GM12865 (cell line): ENCODE measurements around the gene NDST4.

Source experiments
- DNase-seq: peaks from one replicate; pipeline ENCODE4 v3.0.0; 2010; ENCODE audit warnings: low read depth
- H3K4me3 ChIP-seq: 2 replicates; pipeline ENCODE4 v1.5.1; 2011; ENCODE audit warnings: mild to moderate bottlenecking, low read depth, low read length, control low read depth
- CTCF ChIP-seq: IDR thresholded peaks from 2 replicates; pipeline ENCODE4 v1.5.1; 2011; ENCODE audit warnings: low read length, control low read depth, low read depth, inconsistent platforms; ENCODE audit not compliant: insufficient read depth; ENCODE audit errors: missing control alignments

The NDST4 gene

GRCh38 chr4:114866901-114867670 lies 246.3 kb downstream of the NDST4 start:
- peak; percentile 5 for DNase-seq
- H3K4me3 ChIP-seq = no peak overlapping the region
- no peak for TF ChIP-seq CTCF

GRCh38 chr4:114864060-114864459 lies 249.4 kb downstream of the NDST4 start:
- DNase-seq = no peak
- H3K4me3 ChIP-seq = no peak overlapping the region
- no peak for TF ChIP-seq CTCF

- DNase-seq = no peak
- TF ChIP-seq CTCF = no peak
- no peak overlapping the region for H3K4me3 ChIP-seq
These were observed 252.6 kb downstream of the NDST4 start for GRCh38 chr4:114860786-114861185.

GRCh38 chr4:114857831-114858230 lies 255.6 kb downstream of the NDST4 start:
- H3K4me3 ChIP-seq = no peak overlapping the region
- TF ChIP-seq CTCF = no peak
- DNase-seq = no peak

GRCh38 chr4:114839986-114840385 lies 273.4 kb downstream of the NDST4 start:
- TF ChIP-seq CTCF = no peak
- DNase-seq = no peak
- no peak overlapping the region for H3K4me3 ChIP-seq

GRCh38 chr4:114830628-114831027 lies 282.8 kb downstream of the NDST4 start:
- no peak overlapping the region for H3K4me3 ChIP-seq
- no peak for TF ChIP-seq CTCF
- DNase-seq = no peak

GRCh38 chr4:114827651-114828050 lies 285.8 kb downstream of the NDST4 start:
- no peak overlapping the region for H3K4me3 ChIP-seq
- no peak for DNase-seq
- TF ChIP-seq CTCF = no peak
